ENCODE data around the gene RYR3. TPM values are rescaled to one million over a fixed set of nuclear protein-coding genes. Genes with fewer than 3 reads are reported as not detected.

RYR3 gene
- total RNA-seq, 4 donors from 2014 or later, result 0.65 to 7.5 (median 2.6) TPM

- DNase-seq (ENCODE audit: low spot score), result no peak
- no peak for TF ChIP-seq CTCF (IDR thresholded peaks at IDR 0.05)
- ATAC-seq (ENCODE audit: low FRiP score), result no peak
Measured at GRCh38 chr15:33757516-33758232, 446.9 kb downstream of the RYR3 start.

GRCh38 chr15:33766389-33766788 is 455.6 kb downstream of the RYR3 start:
- ATAC-seq (ENCODE audit: low FRiP score), result no peak
- TF ChIP-seq CTCF (IDR thresholded peaks at IDR 0.05), result no peak
- DNase-seq (ENCODE audit: low spot score), result no peak

GRCh38 chr15:33768670-33769190 is 458.0 kb downstream of the RYR3 start:
- ATAC-seq (ENCODE audit: low FRiP score) (no peak), DNase-seq (ENCODE audit: low spot score) (no peak)
- no peak for TF ChIP-seq CTCF (IDR thresholded peaks at IDR 0.05)

GRCh38 chr15:33773969-33774368 is 463.2 kb downstream of the RYR3 start:
- DNase-seq (ENCODE audit: low spot score) (no peak), ATAC-seq (ENCODE audit: low FRiP score) (no peak)
- TF ChIP-seq CTCF (IDR thresholded peaks at IDR 0.05), result no peak

GRCh38 chr15:33778852-33779251 is 468.1 kb downstream of the RYR3 start:
- no peak for TF ChIP-seq CTCF (IDR thresholded peaks at IDR 0.05)
- DNase-seq (ENCODE audit: low spot score) (no peak), ATAC-seq (ENCODE audit: low FRiP score) (no peak)

GRCh38 chr15:33780011-33780768 is 469.4 kb downstream of the RYR3 start:
- ATAC-seq (ENCODE audit: low FRiP score) (no peak), DNase-seq (ENCODE audit: low spot score) (no peak)
- no peak for TF ChIP-seq CTCF (IDR thresholded peaks at IDR 0.05)
